ENCODE data around the gene SLC20A1. TPM values are rescaled to one million over a fixed set of nuclear protein-coding genes. Genes with fewer than 3 reads are reported as not detected.

Gene SLC20A1
- total RNA-seq, 4 donors from 2014 or later = 6.9 to 85.7 (median 9.2) TPM

- Histone ChIP-seq H3K9me3 (no peaks in the 10 kb centered on the region), H3K4me1 (peaks cover 6 to 12% of the 10 kb centered on the region in 2 donors), H3K27ac (no peak overlapping the region), H3K27me3 (peaks cover 4 to 9% (median 9%) of the 10 kb centered on the region in 3 donors), H3K36me3 (no peaks in the 10 kb centered on the region), H3K4me3 (no peak overlapping the region)
- ATAC-seq (no peak), DNase-seq (no peak)
- TF ChIP-seq POLR2A (IDR thresholded peaks at IDR 0.05) = no peak
- no peak for TF ChIP-seq CTCF (IDR thresholded peaks at IDR 0.05 in 4 of 5, conservative IDR thresholded peaks at IDR 0.05 in 1 of 5)
- intact Hi-C loops (cut with DNase I; ENCODE audit: low total_unique reads) = loop anchor here (1.0 kb wide), 2 partner anchors 66 to 101 kb away; no protein-coding TSS in a partner anchor
- in situ Hi-C loops (cut with MboI; ENCODE audit: low sequenced_read_pairs in 4 of 4) = loop anchor here in 2 of 4 donors (10.0 kb wide), 3 partner anchors 59 to 109 kb away; partner anchors contain the start of gene NT5DC4 (in 1 of the 2)
These were observed 20.1 kb upstream of the SLC20A1 start for GRCh38 chr2:112625474-112626114.

GRCh38 chr2:112626604-112627059, 19.1 kb upstream of the SLC20A1 start:
- peak; percentile 66 to 85 (median 80) for TF ChIP-seq CTCF (IDR thresholded peaks at IDR 0.05 in 4 of 5, conservative IDR thresholded peaks at IDR 0.05 in 1 of 5)
- TF ChIP-seq POLR2A (IDR thresholded peaks at IDR 0.05) = no peak
- ATAC-seq (peak; percentile 51 to 58), DNase-seq (peak in 1 of 2 donors; percentile 42)
- H3K27me3 ChIP-seq = peaks cover 4 to 9% (median 9%) of the 10 kb centered on the region in 3 donors
- in situ Hi-C loops (cut with MboI; ENCODE audit: low sequenced_read_pairs in 4 of 4) (loop anchor here in 2 of 4 donors (10.0 kb wide), 3 partner anchors 58 to 108 kb away; partner anchors contain the start of gene NT5DC4 (in 1 of the 2)), intact Hi-C loops (cut with DNase I; ENCODE audit: low total_unique reads) (loop anchor here (1.0 kb wide), 2 partner anchors 65 to 100 kb away; no protein-coding TSS in a partner anchor)
- peak overlapping the region; percentile 47 to 67 (median 61) for H3K27ac ChIP-seq
- peak overlapping the region in 2 of 4 donors; percentile 5 to 18 for H3K4me3 ChIP-seq
- H3K4me1 ChIP-seq = peaks cover 6 to 12% of the 10 kb centered on the region in 2 donors
- H3K36me3 ChIP-seq = no peaks in the 10 kb centered on the region
- H3K9me3 ChIP-seq = no peaks in the 10 kb centered on the region

- Histone ChIP-seq H3K4me1 (peaks cover 6 to 10% of the 10 kb centered on the region in 2 donors), H3K4me3 (peak overlapping the region in 1 of 4 donors; percentile 18), H3K9me3 (no peaks in the 10 kb centered on the region), H3K27me3 (peaks cover 4 to 9% (median 9%) of the 10 kb centered on the region in 3 donors), H3K27ac (peak overlapping the region; percentile 47 to 67 (median 61)), H3K36me3 (no peaks in the 10 kb centered on the region)
- intact Hi-C loops (cut with DNase I; ENCODE audit: low total_unique reads) = no loop called here
- TF ChIP-seq POLR2A (IDR thresholded peaks at IDR 0.05) (no peak), CTCF (IDR thresholded peaks at IDR 0.05 in 4 of 5, conservative IDR thresholded peaks at IDR 0.05 in 1 of 5) (no peak)
- ATAC-seq (peak; percentile 74 to 84), DNase-seq (peak; percentile 18 to 49)
- in situ Hi-C loops (cut with MboI; ENCODE audit: low sequenced_read_pairs in 4 of 4) = loop anchor here in 2 of 4 donors (10.0 kb wide), 3 partner anchors 57 to 107 kb away; partner anchors contain the start of gene NT5DC4 (in 1 of the 2)
These were observed 18.4 kb upstream of the SLC20A1 start for GRCh38 chr2:112627060-112628040.

GRCh38 chr2:112629224-112629623, 16.5 kb upstream of the SLC20A1 start:
- H3K9me3 ChIP-seq = no peaks in the 10 kb centered on the region
- intact Hi-C loops (cut with DNase I; ENCODE audit: low total_unique reads) (no loop called here), in situ Hi-C loops (cut with MboI; ENCODE audit: low sequenced_read_pairs in 4 of 4) (loop anchor here in 2 of 4 donors (10.0 kb wide), 3 partner anchors 56 to 106 kb away; partner anchors contain the start of gene NT5DC4 (in 1 of the 2))
- no peaks in the 10 kb centered on the region for H3K36me3 ChIP-seq
- H3K4me1 ChIP-seq = peaks cover 6 to 8% of the 10 kb centered on the region in 2 donors
- no peak overlapping the region for H3K4me3 ChIP-seq
- no peak overlapping the region for H3K27ac ChIP-seq
- ATAC-seq (no peak), DNase-seq (no peak)
- TF ChIP-seq POLR2A (IDR thresholded peaks at IDR 0.05) = no peak
- no peak for TF ChIP-seq CTCF (IDR thresholded peaks at IDR 0.05 in 4 of 5, conservative IDR thresholded peaks at IDR 0.05 in 1 of 5)
- H3K27me3 ChIP-seq = peaks cover 4 to 9% (median 9%) of the 10 kb centered on the region in 3 donors

Measured in gastrocnemius medialis (tissue), 4 donors.